Measurements from ENCODE around the gene TNIK. TPM values are rescaled to one million over a fixed set of nuclear protein-coding genes. Genes with fewer than 3 reads are reported as not detected.

The TNIK gene
- total RNA-seq, 1 experiment from 2014 or later, result 7.0 TPM

DNA sequence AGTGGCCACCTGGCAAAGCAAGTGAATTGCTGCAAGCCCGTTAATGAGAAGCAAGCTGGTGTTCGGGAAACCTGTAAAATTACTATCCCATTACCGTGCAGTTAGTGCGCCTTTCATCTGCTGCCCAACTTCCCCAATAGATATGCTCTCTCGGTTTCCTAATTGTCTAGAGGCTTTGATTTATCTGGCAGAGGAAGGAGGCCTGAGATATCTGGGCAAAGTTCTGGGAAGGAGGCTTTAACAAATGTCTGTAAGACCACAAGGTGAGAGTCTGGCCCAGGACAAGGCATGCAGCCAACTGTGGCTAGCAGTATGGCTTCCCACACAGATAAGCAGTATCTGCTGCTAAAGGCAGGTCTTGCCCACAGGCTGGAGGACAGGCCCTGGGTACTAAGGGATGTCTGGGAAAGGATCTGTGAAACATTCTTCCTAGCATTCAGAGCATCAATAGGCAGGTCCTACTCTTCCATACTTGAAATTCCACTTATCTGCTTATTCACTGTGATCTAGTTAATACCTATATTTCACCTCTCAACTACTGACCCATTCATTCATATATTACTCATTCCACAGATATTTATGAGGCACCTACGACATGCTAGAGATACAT, 303.7 kb downstream of the TNIK start:
- ChIA-PET CTCF (no interaction called here), POLR2A (ENCODE audit: unreplicated experiment) (no interaction called here)
- no peaks in the 10 kb centered on the region for H3K9me3 ChIP-seq (ENCODE audit: low read length)
- no peak overlapping the region for H3K4me3 ChIP-seq (ENCODE audit: low read length)
- H3K79me2 ChIP-seq (ENCODE audit: low read length), result no peaks in the 10 kb centered on the region
- H2AFZ ChIP-seq (ENCODE audit: low read length), result no peak overlapping the region
- H3K36me3 ChIP-seq (ENCODE audit: low read depth, low read length), result no peaks in the 10 kb centered on the region
- TF ChIP-seq EZH2phosphoT487 (IDR thresholded peaks at IDR 0.05; ENCODE audit: borderline replicate concordance, low read length), result no peak
- TF ChIP-seq, protein P1, sequence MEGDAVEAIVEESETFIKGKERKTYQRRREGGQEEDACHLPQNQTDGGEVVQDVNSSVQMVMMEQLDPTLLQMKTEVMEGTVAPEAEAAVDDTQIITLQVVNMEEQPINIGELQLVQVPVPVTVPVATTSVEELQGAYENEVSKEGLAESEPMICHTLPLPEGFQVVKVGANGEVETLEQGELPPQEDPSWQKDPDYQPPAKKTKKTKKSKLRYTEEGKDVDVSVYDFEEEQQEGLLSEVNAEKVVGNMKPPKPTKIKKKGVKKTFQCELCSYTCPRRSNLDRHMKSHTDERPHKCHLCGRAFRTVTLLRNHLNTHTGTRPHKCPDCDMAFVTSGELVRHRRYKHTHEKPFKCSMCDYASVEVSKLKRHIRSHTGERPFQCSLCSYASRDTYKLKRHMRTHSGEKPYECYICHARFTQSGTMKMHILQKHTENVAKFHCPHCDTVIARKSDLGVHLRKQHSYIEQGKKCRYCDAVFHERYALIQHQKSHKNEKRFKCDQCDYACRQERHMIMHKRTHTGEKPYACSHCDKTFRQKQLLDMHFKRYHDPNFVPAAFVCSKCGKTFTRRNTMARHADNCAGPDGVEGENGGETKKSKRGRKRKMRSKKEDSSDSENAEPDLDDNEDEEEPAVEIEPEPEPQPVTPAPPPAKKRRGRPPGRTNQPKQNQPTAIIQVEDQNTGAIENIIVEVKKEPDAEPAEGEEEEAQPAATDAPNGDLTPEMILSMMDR (conservative IDR thresholded peaks at IDR 0.05; ENCODE audit: low read depth, low read length), result no peak
- no peak for TF ChIP-seq EZH2 (IDR thresholded peaks at IDR 0.05; ENCODE audit: low read length, unreplicated experiment)
- H3K4me1 ChIP-seq (ENCODE audit: insufficient read depth, low read length), result peaks cover 33% of the 10 kb centered on the region
- ATAC-seq (peak; percentile 94), DNase-seq (peak; percentile 89)
- intact Hi-C loops (cut with micrococcal nuclease), result no loop called here
- H3K9me2 ChIP-seq (replicated peaks; ENCODE audit: low read length), result no peaks in the 10 kb centered on the region
- H3K4me2 ChIP-seq (ENCODE audit: low read length), result peak overlapping the region; percentile 49
- H3K9ac ChIP-seq (ENCODE audit: low read length), result no peak overlapping the region
- H3K27me3 ChIP-seq (ENCODE audit: low read length), result no peaks in the 10 kb centered on the region
- H4K20me1 ChIP-seq (ENCODE audit: low read length), result no peaks in the 10 kb centered on the region
- no peaks in the 10 kb centered on the region for H3F3A ChIP-seq (ENCODE audit: low read length, unreplicated experiment)
- peak overlapping the region; percentile 78 for H3K27ac ChIP-seq (ENCODE audit: low read length)
- no TSS peak for BruUV-seq (replicated peaks)

DNA sequence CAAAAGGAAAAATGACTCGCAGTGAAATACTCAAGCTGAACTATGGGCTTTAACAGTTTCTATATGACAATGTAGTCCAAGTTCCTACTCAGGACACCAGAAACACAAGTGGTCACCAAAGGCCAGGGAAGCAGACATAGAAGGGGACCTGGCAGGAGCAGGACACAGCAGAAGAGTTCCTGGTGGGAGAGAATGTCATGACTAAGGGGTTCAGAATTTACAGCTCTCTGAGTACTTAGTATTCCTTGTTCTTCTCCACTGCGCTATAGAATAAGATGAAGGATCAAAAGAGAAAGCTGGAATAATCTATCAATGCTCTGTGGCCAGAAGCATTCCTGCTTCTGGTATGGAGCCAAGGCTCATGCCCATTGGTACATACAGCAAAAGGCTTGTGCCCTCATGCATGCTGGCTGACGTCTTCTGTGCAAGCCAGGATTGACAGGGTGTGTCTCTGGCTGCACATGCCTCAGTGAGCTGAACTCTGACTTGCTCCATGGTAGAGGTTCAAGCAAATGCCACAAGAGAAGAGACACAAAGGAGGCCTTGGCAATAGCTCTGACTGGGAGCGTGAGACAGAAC, 305.0 kb downstream of the TNIK start:
- DNase-seq (no peak), ATAC-seq (no peak)
- Histone ChIP-seq H3K4me2 (ENCODE audit: low read length) (no peak overlapping the region), H3K79me2 (ENCODE audit: low read length) (no peaks in the 10 kb centered on the region), H2AFZ (ENCODE audit: low read length) (no peak overlapping the region), H3K9ac (ENCODE audit: low read length) (no peak overlapping the region), H3K4me3 (ENCODE audit: low read length) (no peak overlapping the region), H4K20me1 (ENCODE audit: low read length) (no peaks in the 10 kb centered on the region), H3F3A (ENCODE audit: low read length, unreplicated experiment) (no peaks in the 10 kb centered on the region), H3K27ac (ENCODE audit: low read length) (no peak overlapping the region), H3K36me3 (ENCODE audit: low read depth, low read length) (no peaks in the 10 kb centered on the region), H3K9me2 (replicated peaks; ENCODE audit: low read length) (no peaks in the 10 kb centered on the region), H3K27me3 (ENCODE audit: low read length) (no peaks in the 10 kb centered on the region), H3K4me1 (ENCODE audit: insufficient read depth, low read length) (peaks cover 33% of the 10 kb centered on the region), H3K9me3 (ENCODE audit: low read length) (no peaks in the 10 kb centered on the region)
- intact Hi-C loops (cut with micrococcal nuclease), result no loop called here
- ChIA-PET POLR2A (ENCODE audit: unreplicated experiment) (no interaction called here), CTCF (no interaction called here)
- TF ChIP-seq EZH2phosphoT487 (IDR thresholded peaks at IDR 0.05; ENCODE audit: borderline replicate concordance, low read length) (no peak), EZH2 (IDR thresholded peaks at IDR 0.05; ENCODE audit: low read length, unreplicated experiment) (no peak)
- TF ChIP-seq, protein P1 (conservative IDR thresholded peaks at IDR 0.05; ENCODE audit: low read depth, low read length), result no peak
- BruUV-seq (replicated peaks), result no TSS peak

DNA sequence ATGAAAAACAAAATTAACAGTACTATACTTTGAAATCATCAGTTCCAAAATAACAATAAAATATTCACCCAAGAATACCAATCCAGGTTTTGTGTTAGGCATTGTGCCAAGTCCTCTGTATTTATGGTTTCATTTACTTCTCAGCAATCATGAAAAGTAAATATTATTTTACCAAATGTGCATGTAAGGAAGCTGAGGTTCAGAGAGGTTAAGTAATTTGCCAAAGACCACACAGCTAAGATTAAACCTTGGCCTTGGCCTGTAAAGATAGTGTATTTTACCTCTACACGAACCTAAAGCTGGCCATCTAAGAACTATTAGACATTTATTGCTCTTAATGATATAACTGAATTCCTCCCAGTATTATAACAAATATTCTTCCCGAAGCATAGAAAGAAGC, 309.3 kb downstream of the TNIK start:
- ChIA-PET POLR2A (ENCODE audit: unreplicated experiment) (no interaction called here), CTCF (no interaction called here)
- Histone ChIP-seq H3K9me3 (ENCODE audit: low read length) (no peaks in the 10 kb centered on the region), H3K4me1 (ENCODE audit: insufficient read depth, low read length) (peaks cover 14% of the 10 kb centered on the region), H3K36me3 (ENCODE audit: low read depth, low read length) (no peaks in the 10 kb centered on the region), H3K4me2 (ENCODE audit: low read length) (no peak overlapping the region), H3K4me3 (ENCODE audit: low read length) (no peak overlapping the region), H3F3A (ENCODE audit: low read length, unreplicated experiment) (no peaks in the 10 kb centered on the region), H4K20me1 (ENCODE audit: low read length) (no peaks in the 10 kb centered on the region), H3K27me3 (ENCODE audit: low read length) (no peaks in the 10 kb centered on the region), H3K27ac (ENCODE audit: low read length) (no peak overlapping the region), H3K9ac (ENCODE audit: low read length) (no peak overlapping the region), H2AFZ (ENCODE audit: low read length) (no peak overlapping the region), H3K9me2 (replicated peaks; ENCODE audit: low read length) (no peaks in the 10 kb centered on the region), H3K79me2 (ENCODE audit: low read length) (no peaks in the 10 kb centered on the region)
- no peak for ATAC-seq
- no peak for TF ChIP-seq EZH2 (IDR thresholded peaks at IDR 0.05; ENCODE audit: low read length, unreplicated experiment)
- no peak for TF ChIP-seq EZH2phosphoT487 (IDR thresholded peaks at IDR 0.05; ENCODE audit: borderline replicate concordance, low read length)
- TF ChIP-seq, protein P1 (conservative IDR thresholded peaks at IDR 0.05; ENCODE audit: low read depth, low read length), result no peak
- no TSS peak for BruUV-seq (replicated peaks)
- no peak for DNase-seq
- intact Hi-C loops (cut with micrococcal nuclease), result no loop called here
